HepG2 (cell line): Measurements from ENCODE around the gene GTF2A2. TPM values are rescaled to one million over a fixed set of nuclear protein-coding genes. Genes with fewer than 3 reads are reported as not detected.

ENCODE experiments used
- ATAC-seq: fragments of 200-7000 bp; cut with Tn5 transposase; 3 replicates; pipeline ENCODE4 v1.9.1; 2020; ENCODE audit warnings: mild to moderate bottlenecking, moderate library complexity
- BruUV-seq: library from RNA; stranded (reverse); fragments of 400-500 nt; replicated peaks from 2 replicates; lab custom pipeline; 2021; lab: Mats Ljungman, UMichigan
- CTCF ChIA-PET: fragments of 300-600 bp; formaldehyde crosslinking; extraction: SDS; loops from one replicate; lab custom pipeline; 2021; ENCODE audit warnings: low total read pairs, inconsistent platforms, low intra/inter-chr PET ratio; lab: Yijun Ruan, JAX
- POLR2A ChIA-PET: fragments of 350-600 bp; sonication (Branson Sonifier 250); formaldehyde crosslinking; loops from one replicate; lab custom pipeline; 2020; ENCODE audit warnings: antibody characterized with exemption, inconsistent platforms; lab: Yijun Ruan, JAX
- DNase-seq: peaks from one replicate; pipeline ENCODE4 v3.0.0-alpha.2; 2015; ENCODE audit warnings: low spot score
- FAIRE-seq: peaks from 3 replicates; lab custom pipeline; 2011; peaks lifted over from hg19 to GRCh38; lab: Jason Lieb, UNC
- H2AFZ ChIP-seq: one replicate; pipeline ENCODE4 v1.6.1; 2011; ENCODE audit warnings: low read length, inconsistent platforms
- H3K27ac ChIP-seq: fragments of 300-600 bp; 3 replicates; pipeline ENCODE4 v1.8.0; 2011; ENCODE audit warnings: mixed run types, mild to moderate bottlenecking, mixed read lengths, low read length, inconsistent platforms; ENCODE audit not compliant: insufficient read depth; ENCODE audit errors: extremely low read length
- H3K27me3 ChIP-seq, 2 experiments: fragments of 200-600 bp in 1 of 2; 2 replicates in 1 of 2; 3 replicates in 1 of 2; pipeline versions ENCODE4 v1.6.0 to v1.8.0; 2011; ENCODE audit warnings: low read length in 2 of 2, mild to moderate bottlenecking in 2 of 2, moderate library complexity in 2 of 2, inconsistent platforms in 1 of 2; ENCODE audit not compliant: insufficient read depth in 2 of 2, control insufficient read depth in 1 of 2
- H3K36me3 ChIP-seq, 2 experiments: fragments of 200-600 bp in 1 of 2; replicated peaks in 1 of 2; 2 replicates in 1 of 2; 3 replicates in 1 of 2; pipeline versions ENCODE4 v1.5.1 to v1.8.0; 2011; ENCODE audit warnings: low read length in 2 of 2, inconsistent platforms in 1 of 2; ENCODE audit not compliant: insufficient read depth in 2 of 2, control insufficient read depth in 1 of 2
- H3K4me1 ChIP-seq: 2 replicates; pipeline ENCODE4 v1.5.1; 2012; ENCODE audit warnings: low read length, inconsistent platforms; ENCODE audit not compliant: insufficient read depth
- H3K4me2 ChIP-seq: 2 replicates; pipeline ENCODE4 v1.6.0; 2011; ENCODE audit warnings: low read depth, low read length, inconsistent platforms
- H3K4me3 ChIP-seq, 3 experiments: fragments of 200-600 bp in 1 of 3; sonication (generic), shearing (Covaris generic) in 1 of 3; replicated peaks in 1 of 3; 2 replicates each; pipeline ENCODE4 v1.5.1; 2011 to 2016; ENCODE audit warnings: low read length in 3 of 3, inconsistent platforms in 2 of 3, low read depth in 2 of 3, mild to moderate bottlenecking in 2 of 3, control low read depth in 1 of 3, mixed read lengths in 1 of 3; ENCODE audit not compliant: insufficient read depth in 1 of 3
- H3K79me2 ChIP-seq: one replicate; pipeline ENCODE4 v1.6.1; 2011; ENCODE audit warnings: low read length, inconsistent platforms; ENCODE audit not compliant: insufficient read depth
- H3K9ac ChIP-seq: 2 replicates; pipeline ENCODE4 v1.6.0; 2011; ENCODE audit warnings: mild to moderate bottlenecking, low read depth, low read length, inconsistent platforms; ENCODE audit not compliant: insufficient read depth
- H3K9me3 ChIP-seq: 2 replicates; pipeline ENCODE4 v1.5.1; 2012; ENCODE audit warnings: mild to moderate bottlenecking, low read length
- H4K20me1 ChIP-seq: 2 replicates; pipeline ENCODE4 v1.6.0; 2011; ENCODE audit warnings: inconsistent platforms, mild to moderate bottlenecking, low read length, moderate library complexity; ENCODE audit not compliant: insufficient read depth
- HOXA5 ChIP-seq: sonication (generic); formaldehyde crosslinking; IDR thresholded peaks from 2 replicates; pipeline ENCODE4 v1.4.0; 2020; ENCODE audit warnings: missing genetic modification reagents
- KDM5B ChIP-seq: sonication (generic); formaldehyde crosslinking; IDR thresholded peaks from 2 replicates; pipeline ENCODE4 v1.4.0; 2020; ENCODE audit warnings: missing genetic modification reagents, mild to moderate bottlenecking, borderline replicate concordance
- KMT2A ChIP-seq: sonication (generic); formaldehyde crosslinking; IDR thresholded peaks from 2 replicates; pipeline ENCODE4 v1.4.0; 2020; ENCODE audit warnings: missing genetic modification reagents
- MAFF ChIP-seq: IDR thresholded peaks from 2 replicates; pipeline ENCODE4 v1.6.1; 2011; ENCODE audit warnings: low read depth, low read length, improper control_type of control experiment
- MAFK ChIP-seq, 2 experiments: IDR thresholded peaks in 1 of 2; conservative IDR thresholded peaks in 1 of 2; 2 replicates each; pipeline ENCODE4 v1.6.1; 2011; ENCODE audit warnings: improper control_type of control experiment in 2 of 2, low read length in 2 of 2
- PHB2 ChIP-seq: fragments of 450-650 bp; IDR thresholded peaks from 2 replicates; pipeline ENCODE4 v1.6.1; 2018; ENCODE audit not compliant: partially characterized antibody
- SOX13 ChIP-seq, 3 experiments: fragments of 450-650 bp in 1 of 3; sonication (generic) in 1 of 3; formaldehyde crosslinking in 1 of 3; IDR thresholded peaks in 2 of 3; conservative IDR thresholded peaks in 1 of 3; 2 replicates each; pipeline versions ENCODE4 v1.5.0 to v1.6.1; 2016 to 2020; ENCODE audit warnings: antibody characterized with exemption in 1 of 3, mild to moderate bottlenecking in 1 of 3, missing compliant biosample characterization in 1 of 3, missing genetic modification reagents in 1 of 3, moderate library complexity in 1 of 3
- SP2 ChIP-seq: sonication (generic); formaldehyde crosslinking; IDR thresholded peaks from 2 replicates; pipeline ENCODE4 v1.5.1; 2020; ENCODE audit warnings: mild to moderate bottlenecking, missing genetic modification reagents
- SP5 ChIP-seq: IDR thresholded peaks from 2 replicates; pipeline ENCODE4 v1.6.1; 2016; ENCODE audit warnings: low read depth, borderline replicate concordance
- SYNCRIP ChIP-seq: fragments of 200-400 bp; formaldehyde crosslinking; IDR thresholded peaks from 2 replicates; pipeline ENCODE4 v1.6.1; 2018; ENCODE audit warnings: mild to moderate bottlenecking, low read depth, low read length; ENCODE audit not compliant: insufficient read depth
- THAP11 ChIP-seq: IDR thresholded peaks from 2 replicates; pipeline ENCODE4 v1.6.1; 2016; ENCODE audit warnings: missing biosample characterization, missing genetic modification reagents
- ZFP90 ChIP-seq: sonication (generic); formaldehyde crosslinking; IDR thresholded peaks from 2 replicates; pipeline ENCODE4 v1.8.0; 2022; ENCODE audit warnings: missing genetic modification reagents, mild to moderate bottlenecking, inconsistent platforms, borderline replicate concordance
- ZNF224 ChIP-seq: sonication (generic); formaldehyde crosslinking; IDR thresholded peaks from 2 replicates; pipeline ENCODE4 v1.5.0; 2020; ENCODE audit warnings: mild to moderate bottlenecking, missing genetic modification reagents
- ZNF496 ChIP-seq: sonication (generic); formaldehyde crosslinking; IDR thresholded peaks from 2 replicates; pipeline ENCODE4 v1.8.1; 2023; ENCODE audit warnings: mild to moderate bottlenecking, moderate library complexity, missing genetic modification reagents; ENCODE audit not compliant: insufficient replicate concordance
- ZNF652 ChIP-seq: IDR thresholded peaks from 2 replicates; pipeline ENCODE4 v1.6.1; 2016; ENCODE audit warnings: low read depth, borderline replicate concordance
- WGBS: methylation state at CpG from one replicate; pipeline ENCODE4 v1.1.6; 2017; ENCODE audit warnings: low lambda C conversion rate; 5-methylcytosine and 5-hydroxymethylcytosine counted together
- in situ Hi-C: cut with HindIII; loops from 2 replicates; pipeline ENCODE4 v1.10.0; 2017; ENCODE audit warnings: low pct_unique_long_range_greater_than_20kb; ENCODE audit not compliant: extremely low pct_ligation_motif_present
- intact Hi-C: fragments of 100-400 bp; cut with micrococcal nuclease; formaldehyde crosslinking; loops from one replicate; pipeline ENCODE4 v1.10.0; 2022; ENCODE audit not compliant: unreplicated experiment
- polyA plus RNA-seq, 8 experiments: library from polyadenylated mRNA; depleted of rRNA in 3 of 8; stranded (reverse) in 7 of 8; unstranded in 1 of 8; fragments of >200 nt; fragmentation: Illumina TruSeq in 4 of 8; extraction: Trizol in 4 of 8; gene quantifications; 2 replicates each; pipeline versions ENCODE4 v1.2.1 to v1.2.3, GENCODE V29; 2011 to 2016; ENCODE audit warnings: low read depth in 4 of 8, missing spikeins in 1 of 8, mixed read lengths in 1 of 8; ENCODE audit not compliant: insufficient read depth in 1 of 8
- total RNA-seq, 5 experiments: library from RNA; depleted of rRNA; stranded (reverse); fragments of >200 nt; fragmentation: Illumina TruSeq; extraction: Trizol; gene quantifications; 2 replicates each; pipeline ENCODE4 v1.2.3, GENCODE V29; 2016; ENCODE audit warnings: low read depth in 1 of 5
- TF ChIP-seq, protein P1 (sequence below): sonication (generic); formaldehyde crosslinking; IDR thresholded peaks from 2 replicates; pipeline ENCODE4 v1.4.0; 2020; ENCODE audit warnings: mild to moderate bottlenecking, missing genetic modification reagents

Gene GTF2A2
- total and polyA plus RNA-seq, 2 of the 13 experiments (the other 11 are each of a cell fraction or from before 2014, with no cell fraction given): 24.4 to 106 TPM

DNA sequence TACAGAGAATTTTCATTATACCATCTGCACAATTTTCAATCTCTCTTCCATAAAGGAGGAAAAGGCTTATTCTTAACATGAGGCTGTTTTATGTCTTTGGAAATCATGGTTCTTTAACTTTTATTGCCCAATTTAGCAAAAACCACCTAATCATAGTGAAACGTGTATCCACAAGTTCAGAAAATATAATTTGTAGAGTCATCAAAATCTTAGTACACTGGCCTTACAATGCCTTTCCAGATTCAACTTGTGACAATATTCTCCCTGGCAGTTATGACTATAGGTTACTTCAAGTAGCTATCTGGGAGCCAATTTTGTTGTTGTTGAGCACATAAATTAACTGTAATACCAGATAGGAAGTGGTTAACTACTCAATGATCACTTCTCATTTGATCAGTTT lies 20.9 kb upstream of the GTF2A2 start:
- H3K36me3 ChIP-seq: peaks cover 12 to 77% of the 10 kb centered on the region in 2 experiments
- in situ Hi-C loops: loop anchor here (25.0 kb wide), 1 partner anchor 784 kb away; no protein-coding TSS in a partner anchor
- no peak for FAIRE-seq
- no peaks in the 10 kb centered on the region for H3K9me3 ChIP-seq
- no peak overlapping the region for H3K27ac ChIP-seq
- H3K4me2 ChIP-seq: no peak overlapping the region
- DNase-seq: no peak
- peaks cover 12% of the 10 kb centered on the region for H3K79me2 ChIP-seq
- no peak overlapping the region for H3K4me3 ChIP-seq
- POLR2A ChIA-PET: no interaction called here
- no peaks in the 10 kb centered on the region for H3K27me3 ChIP-seq
- no peak overlapping the region for H3K9ac ChIP-seq
- ATAC-seq: no peak
- intact Hi-C loops: no loop called here
- BruUV-seq: TSS peak; percentile 23
- H3K4me1 ChIP-seq: no peaks in the 10 kb centered on the region
- TF ChIP-seq PHB2: no peak
- no peak for TF ChIP-seq ZNF224
- TF ChIP-seq MAFK (conservative IDR thresholded peaks at IDR 0.05 in 1 of 2, IDR thresholded peaks at IDR 0.05 in 1 of 2; ENCODE audit: low read length in 2 of 2): peak; percentile 80 to 85
- no peak for TF ChIP-seq ZNF496 (CRISPR knock-in tag)
- TF ChIP-seq MAFF: peak; percentile 76
- peaks cover 5% of the 10 kb centered on the region; the same call in 1 of the 2 replicates for H4K20me1 ChIP-seq
- no peak overlapping the region for H2AFZ ChIP-seq
- CTCF ChIA-PET: no interaction called here
- 94% methylated on average over 1 of the region's 1 CpG for WGBS

DNA sequence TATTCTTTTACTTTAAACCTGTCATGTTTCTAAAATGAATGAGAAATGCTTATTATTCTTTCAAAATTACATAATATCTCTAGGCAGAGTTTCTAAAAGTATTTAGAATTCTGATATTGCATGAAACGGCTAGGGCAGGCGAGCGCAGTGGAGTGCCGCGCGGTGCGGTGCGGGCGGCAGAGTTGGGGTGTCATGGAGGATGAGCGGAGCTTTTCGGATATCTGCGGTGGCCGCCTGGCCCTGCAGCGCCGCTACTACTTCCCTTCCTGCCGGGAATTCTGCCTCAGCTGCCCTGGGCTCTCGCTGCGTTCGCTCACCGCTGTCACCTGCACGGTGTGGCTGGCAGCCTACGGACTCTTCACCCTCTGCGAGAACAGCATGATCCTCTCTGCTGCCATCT lies 19.2 kb upstream of the GTF2A2 start:
- H3K9me3 ChIP-seq: no peaks in the 10 kb centered on the region
- no peaks in the 10 kb centered on the region for H3K27me3 ChIP-seq
- no peak for FAIRE-seq
- CTCF ChIA-PET: no interaction called here
- POLR2A ChIA-PET: no interaction called here
- TF ChIP-seq KMT2A (CRISPR knock-in tag) (no peak), ZFP90 (no peak), SYNCRIP (no peak), THAP11 (CRISPR knock-in tag) (no peak), SOX13 (IDR thresholded peaks at IDR 0.05) (no peak), SOX13 (CRISPR knock-in tag; conservative IDR thresholded peaks at IDR 0.05 in 1 of 2, IDR thresholded peaks at IDR 0.05 in 1 of 2) (no peak), HOXA5 (CRISPR knock-in tag) (no peak), ZNF652 (CRISPR knock-in tag) (no peak), SP2 (no peak), KDM5B (CRISPR knock-in tag) (no peak), SP5 (CRISPR knock-in tag) (no peak)
- TF ChIP-seq, protein P1, sequence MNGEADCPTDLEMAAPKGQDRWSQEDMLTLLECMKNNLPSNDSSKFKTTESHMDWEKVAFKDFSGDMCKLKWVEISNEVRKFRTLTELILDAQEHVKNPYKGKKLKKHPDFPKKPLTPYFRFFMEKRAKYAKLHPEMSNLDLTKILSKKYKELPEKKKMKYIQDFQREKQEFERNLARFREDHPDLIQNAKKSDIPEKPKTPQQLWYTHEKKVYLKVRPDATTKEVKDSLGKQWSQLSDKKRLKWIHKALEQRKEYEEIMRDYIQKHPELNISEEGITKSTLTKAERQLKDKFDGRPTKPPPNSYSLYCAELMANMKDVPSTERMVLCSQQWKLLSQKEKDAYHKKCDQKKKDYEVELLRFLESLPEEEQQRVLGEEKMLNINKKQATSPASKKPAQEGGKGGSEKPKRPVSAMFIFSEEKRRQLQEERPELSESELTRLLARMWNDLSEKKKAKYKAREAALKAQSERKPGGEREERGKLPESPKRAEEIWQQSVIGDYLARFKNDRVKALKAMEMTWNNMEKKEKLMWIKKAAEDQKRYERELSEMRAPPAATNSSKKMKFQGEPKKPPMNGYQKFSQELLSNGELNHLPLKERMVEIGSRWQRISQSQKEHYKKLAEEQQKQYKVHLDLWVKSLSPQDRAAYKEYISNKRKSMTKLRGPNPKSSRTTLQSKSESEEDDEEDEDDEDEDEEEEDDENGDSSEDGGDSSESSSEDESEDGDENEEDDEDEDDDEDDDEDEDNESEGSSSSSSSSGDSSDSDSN (CRISPR knock-in tag): no peak
- DNase-seq: no peak
- no TSS peak for BruUV-seq
- H3K79me2 ChIP-seq: peaks cover 3% of the 10 kb centered on the region
- H3K4me3 ChIP-seq: no peak overlapping the region
- H4K20me1 ChIP-seq: no peaks in the 10 kb centered on the region; the same call in 1 of the 2 replicates
- H3K4me1 ChIP-seq: no peaks in the 10 kb centered on the region
- WGBS: 99% methylated on average over 20 of the region's 23 CpGs
- H2AFZ ChIP-seq: no peak overlapping the region
- ATAC-seq: no peak; the same call in 2 of the 3 replicates
- H3K4me2 ChIP-seq: no peak overlapping the region
- intact Hi-C loops: no loop called here
- in situ Hi-C loops: loop anchor here (25.0 kb wide), 1 partner anchor 786 kb away; no protein-coding TSS in a partner anchor
- no peak overlapping the region for H3K27ac ChIP-seq
- no peak overlapping the region for H3K9ac ChIP-seq
- H3K36me3 ChIP-seq: peaks cover 14 to 83% of the 10 kb centered on the region in 2 experiments
